IMR-90 (cell line): ENCODE data around the gene PAX9. TPM values are rescaled to one million over a fixed set of nuclear protein-coding genes. Genes with fewer than 3 reads are reported as not detected.

Experiments used
- ATAC-seq: fragments of 200-7000 bp; cut with Tn5 transposase; 2 replicates; pipeline ENCODE4 v1.9.1; 2020; ENCODE audit warnings: low read depth, mild to moderate bottlenecking, moderate library complexity
- BruUV-seq: library from RNA; stranded (reverse); fragments of 400-500 nt; replicated peaks from 2 replicates; lab custom pipeline; 2021; lab: Mats Ljungman, UMichigan
- CTCF ChIA-PET: fragments of 300-600 bp; formaldehyde crosslinking; extraction: SDS; loops from one replicate; lab custom pipeline; 2021; ENCODE audit warnings: antibody characterized with exemption; lab: Yijun Ruan, JAX
- POLR2A ChIA-PET: fragments of 300-600 bp; sonication (Branson Sonifier 250); formaldehyde crosslinking; loops from one replicate; lab custom pipeline; 2022; ENCODE audit warnings: antibody characterized with exemption; ENCODE audit not compliant: unreplicated experiment; lab: Charles Lee
- DNase-seq: peaks from one replicate; pipeline ENCODE4 v3.0.0; 2013
- H2AFZ ChIP-seq: replicated peaks from 2 replicates; pipeline ENCODE3; 2013; ENCODE audit warnings: low read length, mild to moderate bottlenecking; ENCODE audit not compliant: poor library complexity
- H2AK5ac ChIP-seq: 2 replicates; pipeline ENCODE4 v1.6.1; 2013; ENCODE audit warnings: low read depth, low read length, inconsistent platforms
- H2AK9ac ChIP-seq: replicated peaks from 2 replicates; pipeline ENCODE3; 2013; ENCODE audit warnings: mild to moderate bottlenecking, low read depth, low read length, moderate library complexity; ENCODE audit not compliant: poor library complexity
- H2BK120ac ChIP-seq: 2 replicates; pipeline ENCODE4 v1.6.1; 2013; ENCODE audit warnings: low read depth, low read length, inconsistent platforms
- H2BK15ac ChIP-seq: 3 replicates; pipeline ENCODE4 v1.6.1; 2013; ENCODE audit warnings: low read depth, low read length, inconsistent platforms
- H2BK20ac ChIP-seq: 2 replicates; pipeline ENCODE4 v1.6.1; 2013; ENCODE audit warnings: low read depth, mild to moderate bottlenecking, inconsistent platforms, low read length, moderate library complexity
- H2BK5ac ChIP-seq: 2 replicates; pipeline ENCODE4 v1.6.1; 2013; ENCODE audit warnings: mild to moderate bottlenecking, low read depth, low read length, inconsistent platforms; ENCODE audit not compliant: poor library complexity, severe bottlenecking
- H3K14ac ChIP-seq: replicated peaks from 2 replicates; pipeline ENCODE4 v1.6.1; 2013; ENCODE audit warnings: low read depth, low read length, inconsistent platforms
- H3K18ac ChIP-seq: 2 replicates; pipeline ENCODE4 v1.6.1; 2013; ENCODE audit warnings: low read depth, low read length, control low read depth
- H3K23ac ChIP-seq: 2 replicates; pipeline ENCODE4 v1.6.1; 2013; ENCODE audit warnings: low read depth, low read length, inconsistent platforms
- H3K27ac ChIP-seq: 2 replicates; pipeline ENCODE4 v1.5.1; 2013; ENCODE audit warnings: mild to moderate bottlenecking, control low read depth, low read length; ENCODE audit not compliant: insufficient read depth
- H3K27me3 ChIP-seq: 2 replicates; pipeline ENCODE4 v1.6.1; 2013; ENCODE audit warnings: low read length; ENCODE audit not compliant: control insufficient read depth, insufficient read depth
- H3K36me3 ChIP-seq: 2 replicates; pipeline ENCODE4 v1.6.1; 2013; ENCODE audit warnings: low read length, mixed read lengths; ENCODE audit not compliant: control insufficient read depth, insufficient read depth
- H3K4ac ChIP-seq: 2 replicates; pipeline ENCODE4 v1.6.1; 2013; ENCODE audit warnings: low read depth, low read length, inconsistent platforms
- H3K4me1 ChIP-seq: 2 replicates; pipeline ENCODE4 v1.6.1; 2013; ENCODE audit warnings: low read length, mixed read lengths; ENCODE audit not compliant: control insufficient read depth, insufficient read depth
- H3K4me2 ChIP-seq: 2 replicates; pipeline ENCODE4 v1.6.1; 2013; ENCODE audit warnings: low read depth, mild to moderate bottlenecking, control low read depth, low read length, moderate library complexity
- H3K4me3 ChIP-seq: 2 replicates; pipeline ENCODE4 v1.5.1; 2013; ENCODE audit warnings: low read depth, mild to moderate bottlenecking, control low read depth, low read length, moderate library complexity; ENCODE audit not compliant: insufficient read depth
- H3K56ac ChIP-seq: 2 replicates; pipeline ENCODE4 v1.6.1; 2013; ENCODE audit warnings: low read length, inconsistent platforms; ENCODE audit not compliant: insufficient read depth; ENCODE audit errors: extremely low read depth
- H3K79me1 ChIP-seq, 2 experiments: 2 replicates each; pipeline ENCODE4 v1.6.1; 2013; ENCODE audit warnings: low read length in 2 of 2, inconsistent platforms in 1 of 2, low read depth in 1 of 2
- H3K9ac ChIP-seq: 2 replicates; pipeline ENCODE4 v1.6.1; 2013; ENCODE audit warnings: low read depth, low read length, control low read depth
- H3K9me1 ChIP-seq: 2 replicates; pipeline ENCODE4 v1.6.1; 2013; ENCODE audit warnings: low read length, inconsistent platforms; ENCODE audit not compliant: insufficient read depth
- H3K9me3 ChIP-seq: 2 replicates; pipeline ENCODE4 v1.6.1; 2013; ENCODE audit warnings: low read length; ENCODE audit not compliant: control insufficient read depth, insufficient read depth
- H4K20me1 ChIP-seq: 2 replicates; pipeline ENCODE4 v1.6.1; 2013; ENCODE audit warnings: low read length, inconsistent platforms; ENCODE audit not compliant: insufficient read depth
- H4K5ac ChIP-seq: 2 replicates; pipeline ENCODE4 v1.6.1; 2013; ENCODE audit warnings: mild to moderate bottlenecking, low read depth, low read length, control low read depth
- H4K8ac ChIP-seq, 2 experiments: 2 replicates each; pipeline ENCODE4 v1.6.1; 2013; ENCODE audit warnings: low read depth in 2 of 2, low read length in 2 of 2, control low read depth in 1 of 2, inconsistent platforms in 1 of 2
- H4K91ac ChIP-seq: 2 replicates; pipeline ENCODE4 v1.6.1; 2013; ENCODE audit warnings: low read depth, low read length, inconsistent platforms; ENCODE audit not compliant: insufficient read depth
- CEBPB ChIP-seq: IDR thresholded peaks from 2 replicates; pipeline ENCODE4 v1.6.1; 2012; ENCODE audit warnings: low read depth, low read length, improper control_type of control experiment
- RFX5 ChIP-seq: IDR thresholded peaks from 2 replicates; pipeline ENCODE4 v1.8.0; 2012; ENCODE audit warnings: low read depth, mild to moderate bottlenecking, low read length, moderate library complexity
- SMC3 ChIP-seq: fragments of 150-350 bp; IDR thresholded peaks from 2 replicates; pipeline ENCODE4 v1.6.1; 2016; ENCODE audit warnings: low read depth, mild to moderate bottlenecking, antibody characterized with exemption, low read length, moderate library complexity
- WGBS, 2 experiments: methylation state at CpG; one replicate each; pipeline versions ENCODE4 v1.1.5 to v1.1.7; 2013; ENCODE audit warnings: missing lambda C conversion rate in 2 of 2; ENCODE audit not compliant: insufficient read length in 1 of 2; ENCODE audit errors: extremely low coverage in 2 of 2; 5-methylcytosine and 5-hydroxymethylcytosine counted together
- dilution Hi-C: fragments of 300-500 bp; cut with HindIII; formaldehyde crosslinking; loops from one replicate; pipeline ENCODE4 v1.14.3; 2018; ENCODE audit warnings: low sequenced_read_pairs; ENCODE audit not compliant: unreplicated experiment
- in situ Hi-C: fragments of 300-500 bp; cut with MboI; formaldehyde crosslinking; loops from 3 replicates; pipeline ENCODE4 v1.14.3; 2019; ENCODE audit warnings: low sequenced_read_pairs, inconsistent platforms, mixed read lengths
- intact Hi-C: fragments of 100-400 bp; cut with micrococcal nuclease; formaldehyde crosslinking; loops from 2 replicates; pipeline ENCODE4 v1.10.0; 2022
- polyA plus RNA-seq, 3 experiments: library from polyadenylated mRNA; depleted of rRNA; stranded (reverse); fragments of >200 nt; gene quantifications; 2 replicates each; pipeline ENCODE4 v1.2.3, GENCODE V29; 2012; ENCODE audit warnings: low replicate concordance in 1 of 3
- total RNA-seq: library from RNA; depleted of rRNA; stranded (reverse); fragments of >200 nt; gene quantifications from 2 replicates; pipeline ENCODE4 v1.2.3, GENCODE V29; 2012
- TF ChIP-seq, protein P1 (sequence below): conservative IDR thresholded peaks from 2 replicates; pipeline ENCODE4 v1.5.1; 2012; ENCODE audit warnings: mild to moderate bottlenecking, low read depth, low read length, improper control_type of control experiment

PAX9 gene
- total and polyA plus RNA-seq, 2 of the 4 experiments (the other 2 are of a cell fraction), result not detected

DNA sequence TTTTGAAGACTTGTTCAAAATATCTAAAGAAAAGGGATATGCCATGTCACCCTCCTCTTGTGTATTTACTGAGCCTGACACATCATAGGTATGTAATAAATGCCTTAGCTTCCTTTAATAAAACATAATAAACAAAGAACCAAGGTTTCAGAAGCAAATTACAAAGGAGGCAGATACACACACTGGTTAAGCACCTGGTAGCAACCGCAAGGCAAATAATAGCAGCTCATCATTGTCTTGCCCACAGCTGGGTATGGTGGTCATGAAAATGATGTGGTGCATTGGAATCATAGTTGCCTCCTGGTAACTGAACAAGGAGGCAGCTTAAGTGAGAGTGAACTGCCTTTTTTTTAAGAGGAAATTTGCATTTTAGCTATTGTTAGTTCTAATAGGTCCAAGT, 39.0 kb downstream of the PAX9 start:
- no peak overlapping the region for H2BK15ac ChIP-seq
- no peak overlapping the region for H2BK5ac ChIP-seq
- DNase-seq (no peak), ATAC-seq (no peak)
- WGBS, 2 experiments, result no CpG with 5 or more reads among the region's 1 CpG
- POLR2A ChIA-PET, result no interaction called here
- dilution Hi-C loops, result no loop called here
- H3K27me3 ChIP-seq, result no peaks in the 10 kb centered on the region
- H3K9ac ChIP-seq, result no peak overlapping the region
- H3K9me3 ChIP-seq, result no peaks in the 10 kb centered on the region
- H3K79me1 ChIP-seq, result no peaks in the 10 kb centered on the region
- no peak overlapping the region for H4K91ac ChIP-seq
- H3K56ac ChIP-seq, result no peak overlapping the region
- BruUV-seq, result no TSS peak
- H2AK9ac ChIP-seq, result no peak overlapping the region
- no peaks in the 10 kb centered on the region for H3K36me3 ChIP-seq
- H3K18ac ChIP-seq, result no peak overlapping the region
- no peaks in the 10 kb centered on the region for H3K4me1 ChIP-seq
- TF ChIP-seq CEBPB, result no peak
- no peak for TF ChIP-seq RFX5
- no peak for TF ChIP-seq SMC3
- TF ChIP-seq, protein P1, sequence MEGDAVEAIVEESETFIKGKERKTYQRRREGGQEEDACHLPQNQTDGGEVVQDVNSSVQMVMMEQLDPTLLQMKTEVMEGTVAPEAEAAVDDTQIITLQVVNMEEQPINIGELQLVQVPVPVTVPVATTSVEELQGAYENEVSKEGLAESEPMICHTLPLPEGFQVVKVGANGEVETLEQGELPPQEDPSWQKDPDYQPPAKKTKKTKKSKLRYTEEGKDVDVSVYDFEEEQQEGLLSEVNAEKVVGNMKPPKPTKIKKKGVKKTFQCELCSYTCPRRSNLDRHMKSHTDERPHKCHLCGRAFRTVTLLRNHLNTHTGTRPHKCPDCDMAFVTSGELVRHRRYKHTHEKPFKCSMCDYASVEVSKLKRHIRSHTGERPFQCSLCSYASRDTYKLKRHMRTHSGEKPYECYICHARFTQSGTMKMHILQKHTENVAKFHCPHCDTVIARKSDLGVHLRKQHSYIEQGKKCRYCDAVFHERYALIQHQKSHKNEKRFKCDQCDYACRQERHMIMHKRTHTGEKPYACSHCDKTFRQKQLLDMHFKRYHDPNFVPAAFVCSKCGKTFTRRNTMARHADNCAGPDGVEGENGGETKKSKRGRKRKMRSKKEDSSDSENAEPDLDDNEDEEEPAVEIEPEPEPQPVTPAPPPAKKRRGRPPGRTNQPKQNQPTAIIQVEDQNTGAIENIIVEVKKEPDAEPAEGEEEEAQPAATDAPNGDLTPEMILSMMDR, result no peak
- no peak overlapping the region for H3K23ac ChIP-seq
- intact Hi-C loops, result no loop called here
- H2AK5ac ChIP-seq, result no peak overlapping the region
- H3K4me2 ChIP-seq, result no peak overlapping the region
- H3K9me1 ChIP-seq, result no peaks in the 10 kb centered on the region
- H2BK120ac ChIP-seq, result no peak overlapping the region
- no peak overlapping the region for H2AFZ ChIP-seq
- H3K4ac ChIP-seq, result no peak overlapping the region
- in situ Hi-C loops, result no loop called here
- H3K14ac ChIP-seq, result no peak overlapping the region
- no peaks in the 10 kb centered on the region for H4K20me1 ChIP-seq
- H3K4me3 ChIP-seq, result no peak overlapping the region
- H3K27ac ChIP-seq, result no peak overlapping the region
- CTCF ChIA-PET, result no interaction called here
- no peak overlapping the region for H4K8ac ChIP-seq
- no peak overlapping the region for H4K5ac ChIP-seq
- no peak overlapping the region for H2BK20ac ChIP-seq
